Spleen (tissue), 7 donors: ENCODE data around the gene SNAPIN.

Experiments
- POLR2AphosphoS5 ChIP-seq, 3 donors: sonication (generic); formaldehyde crosslinking; IDR thresholded peaks; one replicate each; pipeline ENCODE4 v1.5.1; 2017; ENCODE audit warnings: antibody characterized with exemption in 3 of 3
- TF ChIP-seq, protein P1 (sequence below), 11 experiments: fragments of 200-600 bp in 7 of 11; fragments of 450-650 bp in 4 of 11; sonication (generic) in 4 of 11; IDR thresholded peaks in 8 of 11; conservative IDR thresholded peaks in 3 of 11; 1 replicate in 7 of 11; 2 replicates in 4 of 11; pipeline versions ENCODE4 v1.4.0 to v1.8.0; 2016 to 2021; ENCODE audit warnings: antibody characterized with exemption in 11 of 11, inconsistent platforms in 4 of 11, mild to moderate bottlenecking in 1 of 11
- donor health status: DM: no; HTN: no; CAD: no; lungs with moderate emphysema.
- donor health status: DM: no; HTN: no; CAD: no.
- donor health status: DM: no; HTN: no; CAD: no.

DNA sequence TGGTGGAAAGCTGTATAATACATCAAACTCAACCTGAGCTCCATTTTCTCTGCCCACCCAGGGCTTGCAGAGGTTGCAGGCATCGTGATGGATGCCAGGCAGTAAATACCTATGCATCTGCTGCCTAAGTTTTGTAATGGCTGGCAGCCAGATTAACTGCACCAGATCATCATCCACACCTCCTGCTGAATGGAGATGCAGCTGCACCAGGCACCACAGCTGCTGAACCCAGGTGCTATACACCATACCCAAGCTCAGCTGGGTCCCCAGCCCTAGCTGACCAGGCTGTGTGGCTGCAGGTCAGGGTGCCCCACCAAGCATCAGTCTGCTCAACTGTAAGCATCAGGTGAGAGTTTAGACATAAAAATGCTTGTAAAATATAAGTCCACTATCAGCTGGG is 6.7 kb upstream of the SNAPIN start:
- TF ChIP-seq, protein P1, sequence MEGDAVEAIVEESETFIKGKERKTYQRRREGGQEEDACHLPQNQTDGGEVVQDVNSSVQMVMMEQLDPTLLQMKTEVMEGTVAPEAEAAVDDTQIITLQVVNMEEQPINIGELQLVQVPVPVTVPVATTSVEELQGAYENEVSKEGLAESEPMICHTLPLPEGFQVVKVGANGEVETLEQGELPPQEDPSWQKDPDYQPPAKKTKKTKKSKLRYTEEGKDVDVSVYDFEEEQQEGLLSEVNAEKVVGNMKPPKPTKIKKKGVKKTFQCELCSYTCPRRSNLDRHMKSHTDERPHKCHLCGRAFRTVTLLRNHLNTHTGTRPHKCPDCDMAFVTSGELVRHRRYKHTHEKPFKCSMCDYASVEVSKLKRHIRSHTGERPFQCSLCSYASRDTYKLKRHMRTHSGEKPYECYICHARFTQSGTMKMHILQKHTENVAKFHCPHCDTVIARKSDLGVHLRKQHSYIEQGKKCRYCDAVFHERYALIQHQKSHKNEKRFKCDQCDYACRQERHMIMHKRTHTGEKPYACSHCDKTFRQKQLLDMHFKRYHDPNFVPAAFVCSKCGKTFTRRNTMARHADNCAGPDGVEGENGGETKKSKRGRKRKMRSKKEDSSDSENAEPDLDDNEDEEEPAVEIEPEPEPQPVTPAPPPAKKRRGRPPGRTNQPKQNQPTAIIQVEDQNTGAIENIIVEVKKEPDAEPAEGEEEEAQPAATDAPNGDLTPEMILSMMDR (IDR thresholded peaks at IDR 0.05 in 8 of 11, conservative IDR thresholded peaks at IDR 0.05 in 3 of 11) = no peak
- TF ChIP-seq POLR2AphosphoS5 (IDR thresholded peaks at IDR 0.05) = no peak
